ENCODE data around the gene SNCG.
"Not testable (repeated sequence)": the region's sequence is repeated elsewhere in the genome, so short reads cannot be mapped to it uniquely, and the experiment has no call there.

- not testable (repeated sequence) for TF ChIP-seq CTCF (IDR thresholded peaks at IDR 0.05); ZFX (IDR thresholded peaks at IDR 0.05; ENCODE audit: borderline replicate concordance)
Measured at GRCh38 chr10:86952697-86953096, 5.7 kb upstream of the SNCG start.

Measured in 22Rv1 (cell line).